ENCODE measurements around the gene C16orf46.

The C16orf46 gene

GRCh38 chr16:81012974-81013373, 64.1 kb downstream of the C16orf46 start:
- no peak for DNase-seq

Data from NCI-H69 (cell line).